ENCODE data around the gene NUDT4.

GRCh38 chr12:93449277-93449676, 71.6 kb downstream of the NUDT4 start:
- TF ChIP-seq CTCF (IDR thresholded peaks at IDR 0.05) = no peak
- no peak for TF ChIP-seq POLR2A (IDR thresholded peaks at IDR 0.05)
- TF ChIP-seq EP300 (IDR thresholded peaks at IDR 0.05) = no peak

Data from tibial nerve (tissue), 4 donors.